HG03064 (cell line): ENCODE data around the gene MYO1D.
"Not testable (repeated sequence)": the region's sequence is repeated elsewhere in the genome, so short reads cannot be mapped to it uniquely, and the experiment has no call there.

Experiments
- ATAC-seq: cut with Tn5 transposase; IDR thresholded peaks from one replicate; pipeline ENCODE4 v1.9.1; 2021; ENCODE audit warnings: low read depth; ENCODE audit not compliant: unreplicated experiment

The MYO1D gene

DNA sequence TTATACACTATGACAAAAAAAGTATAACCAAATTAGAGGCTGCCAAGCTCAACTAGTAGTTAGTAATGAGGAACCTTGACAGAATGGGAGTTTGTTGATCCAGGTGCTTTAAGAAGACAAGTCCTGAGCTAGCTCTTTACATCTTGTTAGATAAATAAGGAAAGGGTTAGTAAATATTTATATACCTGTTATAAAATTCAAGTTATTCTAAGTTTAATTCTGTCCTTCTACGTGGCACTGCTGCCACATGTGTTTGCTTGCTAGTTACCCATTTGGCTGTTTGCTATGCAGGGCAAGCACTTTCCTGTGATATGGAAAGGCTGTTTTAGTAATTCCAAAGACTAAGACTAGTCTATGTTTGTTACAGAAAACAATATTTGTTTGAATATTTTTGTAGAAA is 180.5 kb downstream of the MYO1D start:
- no peak for ATAC-seq

GRCh38 chr17:32695864-32696263 is 181.1 kb downstream of the MYO1D start:
- ATAC-seq = no peak

- ATAC-seq = no peak
These were observed 183.6 kb downstream of the MYO1D start for GRCh38 chr17:32693194-32693897.

GRCh38 chr17:32692179-32692578 is 184.7 kb downstream of the MYO1D start:
- no peak for ATAC-seq

DNA sequence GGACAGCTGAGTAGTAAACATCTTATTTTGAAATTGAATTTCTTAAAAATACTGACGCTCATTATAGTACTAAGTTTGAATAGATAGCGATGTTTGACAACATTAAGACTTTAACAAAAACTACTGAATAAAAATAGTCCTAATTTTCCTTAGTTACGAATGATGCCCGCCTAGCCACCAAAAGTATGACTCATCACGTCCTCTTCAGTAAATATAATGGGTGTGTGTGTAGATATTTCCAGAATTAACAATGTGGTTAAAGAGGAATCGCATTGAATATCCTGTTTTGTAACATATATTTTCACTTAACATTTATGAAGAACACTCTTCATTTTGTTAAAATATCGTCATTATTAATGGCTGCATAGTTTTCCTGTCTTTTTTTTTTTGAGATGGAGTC is 187.6 kb downstream of the MYO1D start:
- no peak for ATAC-seq

- no peak for ATAC-seq
These were observed 188.7 kb downstream of the MYO1D start for GRCh38 chr17:32688221-32688620.

DNA sequence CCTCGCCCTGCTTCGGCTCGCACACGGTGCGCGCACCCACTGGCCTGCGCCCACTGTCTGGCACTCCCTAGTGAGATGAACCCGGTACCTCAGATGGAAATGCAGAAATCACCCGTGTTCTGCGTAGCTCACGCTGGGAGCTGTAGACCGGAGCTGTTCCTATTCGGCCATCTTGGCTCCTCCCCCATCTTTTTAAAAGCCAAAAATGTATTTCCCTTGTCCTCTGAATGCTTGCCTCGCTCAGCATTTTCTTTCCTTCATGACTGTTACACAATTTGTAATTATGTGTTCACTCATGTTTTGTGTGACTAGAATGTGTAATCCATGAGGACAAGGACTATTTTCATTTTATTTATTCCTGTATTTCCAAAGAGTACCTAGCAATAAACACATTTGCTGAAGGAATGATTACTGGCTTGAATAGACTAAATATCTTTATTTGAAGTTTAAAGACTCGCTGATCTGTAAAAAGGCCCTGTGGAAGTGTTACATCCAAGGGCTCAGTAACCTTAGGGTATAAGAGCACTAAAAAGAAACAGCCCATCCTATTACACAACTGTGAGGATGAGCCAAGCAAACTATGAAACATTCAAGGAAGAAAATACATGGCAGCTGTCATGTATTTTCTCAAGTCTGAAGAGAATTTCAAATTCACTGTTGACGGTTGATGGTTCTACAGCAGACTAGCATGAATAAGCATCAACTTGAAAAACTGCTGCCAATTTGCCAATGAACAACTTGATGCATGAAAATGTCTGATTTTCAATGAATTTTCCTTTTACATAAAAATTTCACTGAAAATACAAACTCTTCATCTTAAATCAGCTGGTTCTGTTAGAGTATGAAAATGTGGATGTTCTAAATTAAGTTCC is 192.6 kb downstream of the MYO1D start:
- no peak for ATAC-seq

DNA sequence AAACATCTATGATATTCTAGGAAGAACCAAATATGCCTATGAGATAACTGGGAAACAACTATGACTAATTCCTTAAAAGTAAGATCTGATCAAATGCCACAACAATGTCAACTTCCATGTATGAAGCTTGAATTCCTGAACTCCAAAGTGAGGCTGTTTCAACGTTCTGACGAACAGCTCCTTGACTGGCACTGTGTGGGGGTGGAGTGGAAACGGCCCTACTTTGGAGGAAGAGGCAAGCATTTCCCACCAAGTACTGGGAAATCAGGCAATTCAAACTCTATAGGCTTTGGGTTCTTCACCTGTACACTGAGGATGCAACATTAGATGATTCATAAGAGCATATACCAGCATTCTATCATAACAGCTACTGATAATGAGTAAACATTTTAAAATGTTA is 203.0 kb downstream of the MYO1D start:
- ATAC-seq = no peak

DNA sequence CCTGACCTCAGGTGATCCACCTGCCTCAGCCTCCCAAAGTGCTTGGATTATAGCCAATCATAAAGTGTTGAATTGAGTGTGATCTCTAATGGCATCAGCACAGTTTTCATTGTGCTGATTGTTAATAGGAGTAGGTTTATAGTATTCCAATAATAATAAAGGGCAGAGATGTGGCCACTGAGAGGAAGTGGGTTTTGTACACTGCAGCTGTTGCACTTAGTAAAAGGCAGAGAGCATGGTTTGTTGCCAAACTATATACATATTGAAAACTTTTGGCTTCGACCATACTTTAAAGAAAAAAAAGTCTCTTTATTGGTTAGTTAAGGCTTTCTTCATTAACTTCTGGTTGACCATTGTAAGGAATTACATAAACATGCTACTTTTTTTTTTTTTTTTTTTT is 204.2 kb downstream of the MYO1D start:
- no peak for ATAC-seq

- ATAC-seq = no peak
These were observed 205.0 kb downstream of the MYO1D start for GRCh38 chr17:32671896-32672295.

- ATAC-seq = no peak
These were observed 211.9 kb downstream of the MYO1D start for GRCh38 chr17:32664936-32665583.

- no peak for ATAC-seq
These were observed 216.4 kb downstream of the MYO1D start for GRCh38 chr17:32660496-32660985.

- ATAC-seq = no peak
These were observed 217.5 kb downstream of the MYO1D start for GRCh38 chr17:32659419-32659842.

DNA sequence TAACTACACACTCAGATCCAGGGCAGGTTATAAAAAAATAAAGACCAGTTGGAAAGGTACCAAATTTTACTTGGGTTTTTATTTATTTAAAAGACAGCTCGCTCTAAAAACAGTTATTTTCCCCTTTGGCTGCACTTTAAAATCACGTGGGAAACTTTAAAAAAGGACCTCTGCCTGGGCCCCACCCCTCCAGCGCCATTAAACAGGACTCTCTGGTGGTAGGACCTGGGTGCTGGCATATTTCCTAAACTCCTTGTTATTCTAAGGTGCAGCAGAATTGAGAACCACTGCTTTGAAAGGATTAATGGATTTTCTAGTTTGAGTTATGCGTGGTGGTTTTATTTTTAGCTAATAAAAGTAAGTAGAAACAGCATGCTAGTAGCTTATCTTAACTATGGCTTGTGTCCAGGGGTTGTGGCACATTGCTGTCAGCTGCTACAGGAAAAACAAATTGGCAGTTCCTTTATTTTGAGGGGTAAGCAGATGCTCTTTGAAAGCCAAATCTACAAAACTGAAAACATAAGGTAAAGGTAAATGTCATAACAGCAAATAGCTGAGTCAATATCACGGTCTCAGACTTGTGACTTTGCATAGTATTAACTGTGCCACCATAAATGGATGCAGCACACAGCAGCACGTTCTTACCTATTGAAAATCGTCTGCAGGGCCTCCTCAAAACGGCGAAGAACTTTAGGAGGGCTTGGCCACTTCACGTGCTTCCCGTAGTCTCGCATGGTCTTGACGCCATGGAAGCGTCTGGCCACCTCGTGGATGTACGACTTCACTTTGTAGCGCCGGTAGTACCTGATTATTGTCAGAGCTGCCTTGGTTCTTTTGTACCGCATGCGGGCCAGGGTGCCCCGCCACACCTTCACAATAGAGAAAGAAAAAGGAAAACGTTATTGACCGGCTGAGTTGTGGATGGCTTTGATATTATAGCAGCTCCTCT is 218.2 kb downstream of the MYO1D start:
- ATAC-seq = no peak

GRCh38 chr17:32656886-32657285 is 220.0 kb downstream of the MYO1D start:
- ATAC-seq = no peak

DNA sequence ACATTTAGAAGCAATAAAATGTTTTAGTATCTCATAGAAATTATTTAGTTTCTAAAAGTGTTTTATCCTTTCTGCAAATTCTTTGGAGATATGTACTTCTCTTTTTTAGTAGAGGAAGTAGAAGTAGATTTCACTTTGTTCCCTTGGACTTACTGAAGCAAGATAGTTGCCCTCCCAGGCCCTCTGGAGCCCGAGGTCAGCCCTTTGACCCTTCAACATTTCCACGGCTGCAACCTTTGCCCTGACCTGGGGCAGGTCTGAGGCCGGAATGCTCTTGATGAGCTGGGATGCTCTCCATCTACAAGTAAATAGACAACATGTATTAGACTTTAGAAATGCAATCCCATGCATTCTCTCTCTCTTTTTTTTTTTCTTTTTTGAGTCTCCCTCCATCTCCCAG is 222.6 kb downstream of the MYO1D start:
- ATAC-seq = no peak

DNA sequence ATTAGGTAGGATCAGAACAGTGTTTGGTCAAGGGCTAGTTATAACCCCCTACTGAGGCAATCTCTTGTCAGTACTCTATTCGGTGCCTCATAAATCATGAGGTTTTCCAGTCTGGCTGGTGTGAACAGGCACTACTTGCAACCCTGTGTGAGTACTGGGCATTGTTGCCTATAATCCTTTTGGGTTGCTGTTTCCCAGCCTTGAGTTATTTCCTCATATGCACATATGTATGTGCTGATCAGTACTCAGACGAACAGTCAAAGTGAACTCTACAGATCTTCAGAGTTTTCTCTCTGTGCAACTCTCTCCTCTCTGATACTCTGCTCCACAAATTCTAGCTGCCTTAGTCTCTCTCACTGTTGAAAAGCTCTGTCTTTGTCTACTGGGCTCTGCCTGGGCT is 225.8 kb downstream of the MYO1D start:
- ATAC-seq = no peak

- ATAC-seq = no peak
These were observed 228.5 kb downstream of the MYO1D start for GRCh38 chr17:32648450-32648849.

DNA sequence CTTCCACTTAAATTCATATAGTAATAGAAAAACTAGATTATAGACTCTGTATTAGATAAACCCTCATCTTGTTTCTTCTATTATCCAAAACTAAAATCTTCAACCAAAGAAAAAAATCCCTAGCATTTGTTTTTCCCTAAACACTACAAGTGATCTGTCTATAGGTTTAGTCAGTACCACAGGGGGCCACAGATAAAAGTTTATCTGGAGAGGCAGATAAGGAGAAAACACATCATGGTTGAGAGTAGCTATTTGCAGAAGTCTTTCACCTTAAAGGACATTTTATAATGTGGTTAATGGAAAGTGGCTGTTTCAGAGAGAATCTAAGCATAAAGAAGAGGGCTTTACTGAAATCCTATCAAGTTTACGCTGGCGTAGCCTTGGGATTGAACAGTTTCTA is 230.0 kb downstream of the MYO1D start:
- no peak for ATAC-seq

DNA sequence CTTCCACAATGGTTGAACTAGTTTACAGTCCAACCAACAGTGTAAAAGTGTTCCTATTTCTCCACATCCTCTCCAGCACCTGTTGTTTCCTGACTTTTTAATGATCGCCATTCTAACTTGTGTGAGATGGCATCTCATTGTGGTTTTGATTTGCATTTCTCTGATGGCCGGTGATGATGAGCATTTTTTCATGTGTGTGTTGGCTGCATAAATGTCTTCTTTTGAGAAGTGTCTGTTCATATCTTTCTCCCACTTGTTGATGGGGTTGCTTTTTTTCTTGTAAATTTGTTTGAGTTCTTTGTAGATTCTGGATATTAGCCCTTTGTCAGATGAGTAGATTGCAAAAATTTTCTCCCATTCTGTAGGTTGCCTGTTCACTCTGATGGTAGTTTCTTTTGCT is 235.4 kb downstream of the MYO1D start:
- not testable (repeated sequence) for ATAC-seq
